Measurements from ENCODE around the gene SYNE1.
"Not testable (repeated sequence)": the region's sequence is repeated elsewhere in the genome, so short reads cannot be mapped to it uniquely, and the experiment has no call there.

The SYNE1 gene

GRCh38 chr6:152557502-152557901, 79.7 kb downstream of the SYNE1 start:
- no peak for DNase-seq

GRCh38 chr6:152554851-152555250, 82.3 kb downstream of the SYNE1 start:
- no peak for DNase-seq

DNA sequence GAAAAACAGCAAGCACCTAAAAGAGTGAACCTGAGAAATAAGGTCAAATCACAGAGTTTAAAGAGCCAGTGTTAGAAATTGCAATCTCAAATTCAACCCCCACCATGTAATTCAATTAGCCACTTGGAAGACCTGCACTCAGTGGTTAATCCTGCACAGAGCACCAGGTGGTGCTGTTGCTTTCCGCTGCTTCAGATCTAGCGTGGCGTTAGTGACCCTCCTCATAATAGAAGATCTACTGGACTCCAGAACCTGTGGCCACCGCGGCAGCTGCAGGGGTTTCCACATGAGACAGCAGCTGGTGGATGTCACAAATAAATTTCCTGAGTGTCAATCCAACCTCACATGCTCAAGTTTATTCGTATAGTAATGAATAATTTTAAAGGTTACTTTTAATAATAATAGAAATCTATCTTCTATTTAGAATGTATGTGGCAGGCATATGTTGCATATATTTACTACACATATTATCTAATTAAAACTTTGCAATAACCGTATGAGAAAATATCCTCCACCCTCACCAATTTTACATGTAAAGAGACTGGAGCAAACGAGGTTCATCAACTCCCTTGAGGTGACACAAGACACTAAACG, 84.4 kb downstream of the SYNE1 start:
- DNase-seq: peak; percentile 81

DNA sequence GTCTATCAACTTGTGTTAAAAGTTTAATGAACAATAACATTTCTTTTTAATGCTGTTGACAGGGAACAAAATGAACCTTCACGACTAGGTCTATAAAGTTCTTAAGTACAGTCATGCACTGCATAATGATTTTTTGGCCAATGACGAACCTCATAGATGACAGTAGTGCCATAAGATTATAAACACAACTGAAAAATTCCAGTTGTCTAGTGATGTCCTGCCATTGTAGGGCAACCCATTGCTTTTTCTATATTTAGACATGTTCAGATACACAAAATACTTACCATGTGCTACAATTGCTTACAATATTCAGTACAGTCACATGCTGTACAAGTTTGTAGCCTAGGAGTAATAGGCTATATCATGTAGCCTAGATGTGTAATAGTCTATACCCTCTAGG, 93.6 kb downstream of the SYNE1 start:
- no peak for DNase-seq

DNA sequence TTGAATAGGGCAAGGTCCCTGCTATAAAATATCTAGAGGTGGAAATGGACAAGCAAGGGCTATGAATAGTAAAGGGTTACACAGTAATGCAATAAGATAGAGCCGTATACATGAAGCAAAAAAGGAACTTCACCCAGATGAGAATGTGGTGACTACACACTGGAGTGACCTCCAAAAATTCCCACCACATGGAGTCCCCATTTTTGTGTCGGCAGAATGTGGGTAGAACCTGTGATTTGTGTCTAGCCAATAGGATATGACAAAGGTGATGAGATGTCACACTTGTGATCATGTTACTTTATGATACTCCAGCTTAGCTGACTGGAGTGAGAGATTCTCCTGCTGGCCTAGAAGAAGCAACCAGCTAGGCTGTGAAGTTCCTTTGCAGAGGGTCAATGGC, 96.8 kb downstream of the SYNE1 start:
- no peak for DNase-seq

DNA sequence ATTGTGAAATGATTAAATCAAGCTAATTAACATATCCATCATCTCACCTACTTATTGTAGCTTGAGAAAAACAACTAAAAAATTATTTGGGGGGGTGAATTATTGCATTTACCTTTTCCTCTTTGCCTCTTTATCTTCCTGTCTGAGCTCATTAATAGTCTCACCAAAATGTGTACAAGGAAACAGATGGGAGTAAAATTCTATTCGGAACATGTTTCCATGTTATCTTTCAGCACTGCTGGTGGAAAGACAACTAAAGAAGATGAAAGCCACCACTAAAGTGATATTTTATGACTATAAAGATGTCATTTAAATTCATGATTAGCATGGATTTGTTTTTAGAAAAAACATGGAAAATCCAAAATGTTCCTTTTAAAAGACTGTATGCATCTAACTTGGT, 102.6 kb downstream of the SYNE1 start:
- no peak for DNase-seq

- DNase-seq: no peak
These were observed 104.4 kb downstream of the SYNE1 start for GRCh38 chr6:152532556-152533422.

GRCh38 chr6:152531659-152532058, 105.5 kb downstream of the SYNE1 start:
- DNase-seq: no peak

- DNase-seq: no peak
These were observed 107.8 kb downstream of the SYNE1 start for GRCh38 chr6:152529369-152529768.

GRCh38 chr6:152514120-152514519, 123.0 kb downstream of the SYNE1 start:
- DNase-seq: not testable (repeated sequence)

DNA sequence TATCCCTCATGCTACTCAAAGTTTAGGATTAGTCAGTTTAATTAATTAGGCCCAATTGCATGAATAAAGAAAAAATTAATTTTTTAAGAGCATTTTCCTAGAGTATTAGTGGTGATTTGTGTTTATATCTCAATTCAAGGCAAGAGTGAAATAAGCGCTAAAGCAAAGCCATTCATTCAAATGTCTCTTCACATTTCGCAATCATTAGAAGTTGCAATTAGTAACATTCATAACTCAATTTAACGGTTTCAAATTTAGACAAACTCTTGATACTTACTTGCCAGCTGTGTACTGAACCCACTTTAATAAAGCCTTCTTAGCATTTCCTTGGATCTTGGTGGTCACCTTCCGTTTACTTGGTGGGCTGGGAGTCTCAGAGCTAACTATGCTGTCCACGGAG, 127.2 kb downstream of the SYNE1 start:
- DNase-seq: no peak

GRCh38 chr6:152508477-152508876, 128.7 kb downstream of the SYNE1 start:
- no peak for DNase-seq

DNA sequence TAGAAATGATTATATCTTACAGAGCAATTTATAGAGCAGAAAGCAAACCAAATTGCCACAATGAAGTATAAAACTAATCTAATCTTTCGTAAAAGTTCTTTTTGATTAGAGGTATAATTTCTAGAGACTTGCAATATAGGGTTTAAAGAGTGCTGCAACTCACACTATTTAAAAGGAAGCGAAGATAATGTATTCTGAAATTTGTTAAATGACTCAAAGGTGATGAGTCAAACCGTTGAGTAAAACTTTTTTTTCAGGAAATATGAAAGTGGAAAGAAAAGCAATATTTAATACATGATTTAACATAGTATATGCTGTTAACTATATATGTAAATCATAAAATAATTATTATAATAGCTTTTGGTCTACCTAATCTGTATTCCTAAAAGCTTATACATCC, 133.6 kb downstream of the SYNE1 start:
- DNase-seq: no peak

DNA sequence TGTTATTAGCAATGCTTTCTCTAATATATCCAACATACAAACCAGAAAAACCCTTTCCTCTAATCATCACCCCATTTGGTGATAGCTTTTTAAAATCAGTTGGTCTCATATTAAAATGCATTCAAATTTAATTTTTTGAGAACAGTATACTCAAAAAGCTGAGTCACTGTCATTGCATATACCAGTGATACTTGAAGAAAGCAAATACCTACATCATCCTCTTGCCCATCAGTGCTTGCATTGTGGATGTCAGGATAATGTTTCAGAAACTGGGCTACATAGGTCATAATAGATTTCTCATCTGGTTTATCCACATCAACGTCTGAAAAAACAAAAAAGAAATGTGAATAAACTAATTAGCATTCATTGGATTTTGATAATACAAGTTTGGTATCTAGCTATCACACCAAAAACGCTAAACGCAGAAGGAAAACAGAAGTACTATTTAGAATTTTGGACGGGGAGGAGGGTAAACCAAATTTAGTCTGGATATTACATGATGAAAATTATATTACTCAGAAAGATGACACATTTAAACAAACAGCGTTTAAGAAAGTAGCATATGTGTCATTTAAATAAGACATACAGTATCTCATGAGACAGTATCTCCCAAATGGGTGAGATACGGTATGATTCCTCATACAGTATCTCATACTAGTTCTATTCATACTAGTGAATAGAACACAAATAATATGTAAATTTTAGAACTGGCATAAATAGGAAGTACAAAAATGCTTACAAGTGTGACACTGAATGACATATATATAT, 134.6 kb downstream of the SYNE1 start:
- DNase-seq: no peak

GRCh38 chr6:152499931-152500330, 137.2 kb downstream of the SYNE1 start:
- DNase-seq: no peak

DNA sequence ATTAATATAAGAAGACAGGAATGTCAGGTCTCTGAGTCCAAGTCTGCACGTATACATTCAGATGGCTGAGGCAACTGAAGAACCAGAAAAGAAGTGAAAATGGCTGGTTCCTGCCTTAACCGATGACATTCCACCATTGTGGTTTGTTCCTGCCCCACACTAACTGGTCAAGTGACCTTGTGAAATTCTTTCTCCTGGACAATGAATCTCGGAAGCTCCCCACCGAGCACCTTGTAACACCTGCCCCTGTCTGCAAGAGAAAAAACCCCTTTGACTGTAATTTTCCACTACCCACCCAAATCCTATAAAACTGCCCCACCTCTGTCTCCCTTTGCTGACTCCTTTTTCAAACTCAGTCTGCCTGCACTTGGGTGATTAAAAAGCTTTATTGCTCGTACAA, 140.4 kb downstream of the SYNE1 start:
- DNase-seq: no peak

DNA sequence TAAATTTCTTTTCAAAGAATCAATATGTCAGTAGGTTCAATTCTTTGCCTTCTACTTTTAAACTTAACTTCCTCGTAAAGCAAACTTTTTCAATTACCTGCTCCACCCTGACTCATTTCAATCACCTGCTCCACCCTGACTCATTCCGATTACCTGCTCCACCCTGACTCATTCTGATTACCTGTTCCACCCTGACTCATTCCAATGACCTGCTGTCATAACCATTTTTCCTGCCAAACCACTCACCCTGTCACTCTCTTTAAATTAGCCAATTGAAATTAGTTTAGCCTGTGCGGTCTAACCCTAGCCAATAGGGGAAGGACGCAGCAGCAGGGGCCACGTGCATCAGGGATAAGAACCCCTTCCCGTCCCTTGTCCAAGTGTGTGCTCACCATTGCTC, 141.7 kb downstream of the SYNE1 start:
- not testable (repeated sequence) for DNase-seq

GRCh38 chr6:152492281-152492680, 144.9 kb downstream of the SYNE1 start:
- DNase-seq: not testable (repeated sequence)

- DNase-seq: not testable (repeated sequence)
These were observed 145.7 kb downstream of the SYNE1 start for GRCh38 chr6:152491501-152491900.

DNA sequence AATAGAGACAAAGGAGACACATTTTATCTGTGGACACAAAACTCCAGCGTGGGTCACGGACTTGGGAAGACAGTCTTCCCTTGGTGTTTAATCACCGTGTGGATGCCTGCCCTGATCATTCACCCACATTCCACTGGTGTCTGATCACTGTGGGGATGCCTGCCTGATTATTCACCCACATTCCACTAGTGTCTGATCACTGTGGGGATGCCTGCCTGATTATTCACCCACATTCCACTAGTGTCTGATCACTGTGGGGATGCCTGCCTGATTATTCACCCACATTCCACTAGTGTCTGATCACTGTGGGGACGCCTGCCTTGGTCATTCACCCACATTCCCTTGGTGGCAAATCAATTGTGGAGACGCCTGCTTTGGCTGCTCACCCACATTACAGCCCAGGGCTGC, 146.2 kb downstream of the SYNE1 start:
- DNase-seq: not testable (repeated sequence)

GRCh38 chr6:152484806-152485205, 152.4 kb downstream of the SYNE1 start:
- DNase-seq: no peak

DNA sequence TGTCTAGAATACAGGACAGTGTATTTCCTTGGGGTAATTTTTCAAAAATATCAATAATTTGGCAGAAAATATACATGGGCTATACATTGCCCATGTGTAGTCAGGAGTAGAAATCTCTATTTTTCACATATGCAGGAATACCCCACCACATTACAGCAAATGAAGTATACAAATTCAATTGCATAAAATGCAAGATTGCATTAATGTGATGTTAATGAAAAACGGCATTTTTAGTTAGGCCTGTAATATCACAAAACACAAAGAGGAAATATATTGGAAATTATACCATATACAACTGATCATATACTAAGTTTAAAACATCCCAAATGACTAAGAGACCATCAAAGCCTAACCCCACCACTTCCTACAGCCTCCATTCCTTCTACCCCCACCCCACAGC, 154.9 kb downstream of the SYNE1 start:
- no peak for DNase-seq

- no peak for DNase-seq
These were observed 158.7 kb downstream of the SYNE1 start for GRCh38 chr6:152478377-152479010.
